ES-I3 (cell line): ENCODE results near the gene MTHFS.

Experiments
- H3K36me3 ChIP-seq: 2 replicates; pipeline ENCODE4 v1.6.1; 2013; ENCODE audit warnings: mild to moderate bottlenecking, low read length, control low read depth, moderate library complexity; ENCODE audit not compliant: insufficient read depth
- H3K4me1 ChIP-seq: 2 replicates; pipeline ENCODE4 v1.6.1; 2013; ENCODE audit warnings: mild to moderate bottlenecking, control low read depth, low read length; ENCODE audit not compliant: insufficient read depth
- H3K9ac ChIP-seq: 2 replicates; pipeline ENCODE4 v1.6.1; 2013; ENCODE audit warnings: low read depth, mild to moderate bottlenecking, low read length, moderate library complexity
- H3K9me3 ChIP-seq: 2 replicates; pipeline ENCODE4 v1.6.1; 2013; ENCODE audit warnings: mild to moderate bottlenecking, low read length, moderate library complexity; ENCODE audit not compliant: control insufficient read depth, insufficient read depth

MTHFS gene

GRCh38 chr15:79832367-79833120, 64.3 kb downstream of the MTHFS start:
- H3K36me3 ChIP-seq, result no peaks in the 10 kb centered on the region
- H3K9ac ChIP-seq, result no peak overlapping the region
- no peaks in the 10 kb centered on the region for H3K4me1 ChIP-seq
- no peaks in the 10 kb centered on the region for H3K9me3 ChIP-seq

GRCh38 chr15:79831604-79832003, 65.2 kb downstream of the MTHFS start:
- no peaks in the 10 kb centered on the region for H3K4me1 ChIP-seq
- H3K36me3 ChIP-seq, result no peaks in the 10 kb centered on the region
- no peak overlapping the region for H3K9ac ChIP-seq
- H3K9me3 ChIP-seq, result no peaks in the 10 kb centered on the region

GRCh38 chr15:79829950-79830349, 66.9 kb downstream of the MTHFS start:
- Histone ChIP-seq H3K9ac (no peak overlapping the region), H3K4me1 (no peaks in the 10 kb centered on the region), H3K9me3 (no peaks in the 10 kb centered on the region), H3K36me3 (no peaks in the 10 kb centered on the region)

GRCh38 chr15:79828447-79828846, 68.4 kb downstream of the MTHFS start:
- Histone ChIP-seq H3K36me3 (no peaks in the 10 kb centered on the region), H3K9me3 (no peaks in the 10 kb centered on the region), H3K4me1 (no peaks in the 10 kb centered on the region), H3K9ac (no peak overlapping the region)

GRCh38 chr15:79826800-79827199, 70.0 kb downstream of the MTHFS start:
- no peaks in the 10 kb centered on the region for H3K36me3 ChIP-seq
- H3K4me1 ChIP-seq, result no peaks in the 10 kb centered on the region
- H3K9ac ChIP-seq, result no peak overlapping the region
- no peaks in the 10 kb centered on the region for H3K9me3 ChIP-seq

GRCh38 chr15:79824136-79824701, 72.6 kb downstream of the MTHFS start:
- no peak overlapping the region for H3K9ac ChIP-seq
- H3K9me3 ChIP-seq, result no peaks in the 10 kb centered on the region
- no peaks in the 10 kb centered on the region for H3K4me1 ChIP-seq
- no peaks in the 10 kb centered on the region for H3K36me3 ChIP-seq

GRCh38 chr15:79820820-79821219, 76.0 kb downstream of the MTHFS start:
- no peak overlapping the region for H3K9ac ChIP-seq
- no peaks in the 10 kb centered on the region for H3K4me1 ChIP-seq
- no peaks in the 10 kb centered on the region for H3K9me3 ChIP-seq
- no peaks in the 10 kb centered on the region for H3K36me3 ChIP-seq

GRCh38 chr15:79820176-79820575, 76.6 kb downstream of the MTHFS start:
- H3K9ac ChIP-seq, result no peak overlapping the region
- H3K36me3 ChIP-seq, result no peaks in the 10 kb centered on the region
- H3K9me3 ChIP-seq, result no peaks in the 10 kb centered on the region
- no peaks in the 10 kb centered on the region for H3K4me1 ChIP-seq

- Histone ChIP-seq H3K36me3 (no peaks in the 10 kb centered on the region), H3K9ac (no peak overlapping the region), H3K9me3 (no peaks in the 10 kb centered on the region), H3K4me1 (no peaks in the 10 kb centered on the region)
Measured at GRCh38 chr15:79816571-79816970, 80.2 kb downstream of the MTHFS start.

- H3K36me3 ChIP-seq, result no peaks in the 10 kb centered on the region
- no peaks in the 10 kb centered on the region for H3K4me1 ChIP-seq
- no peaks in the 10 kb centered on the region for H3K9me3 ChIP-seq
- H3K9ac ChIP-seq, result no peak overlapping the region
Measured at GRCh38 chr15:79815468-79815867, 81.3 kb downstream of the MTHFS start.

GRCh38 chr15:79812541-79812940, 84.3 kb downstream of the MTHFS start:
- H3K36me3 ChIP-seq, result no peaks in the 10 kb centered on the region
- H3K9me3 ChIP-seq, result no peaks in the 10 kb centered on the region
- no peak overlapping the region for H3K9ac ChIP-seq
- H3K4me1 ChIP-seq, result no peaks in the 10 kb centered on the region

GRCh38 chr15:79811406-79812405, 85.1 kb downstream of the MTHFS start:
- no peaks in the 10 kb centered on the region for H3K9me3 ChIP-seq
- no peak overlapping the region for H3K9ac ChIP-seq
- no peaks in the 10 kb centered on the region for H3K36me3 ChIP-seq
- no peaks in the 10 kb centered on the region for H3K4me1 ChIP-seq

- Histone ChIP-seq H3K36me3 (no peaks in the 10 kb centered on the region), H3K9ac (no peak overlapping the region), H3K9me3 (no peaks in the 10 kb centered on the region), H3K4me1 (no peaks in the 10 kb centered on the region)
Measured at GRCh38 chr15:79804838-79805237, 92.0 kb downstream of the MTHFS start.

GRCh38 chr15:79798311-79798710, 98.5 kb downstream of the MTHFS start:
- Histone ChIP-seq H3K36me3 (no peaks in the 10 kb centered on the region), H3K9ac (no peak overlapping the region), H3K4me1 (no peaks in the 10 kb centered on the region), H3K9me3 (no peaks in the 10 kb centered on the region)
